GM19351 (cell line): ENCODE data around the gene SCARB1.
"Not testable (repeated sequence)": the region's sequence is repeated elsewhere in the genome, so short reads cannot be mapped to it uniquely, and the experiment has no call there.

Experiments used
- ATAC-seq: cut with Tn5 transposase; IDR thresholded peaks from one replicate; pipeline ENCODE4 v1.9.1; 2021; ENCODE audit warnings: mild to moderate bottlenecking, moderate library complexity; ENCODE audit not compliant: unreplicated experiment

SCARB1 gene

GRCh38 chr12:124884587-124885438, 21.1 kb upstream of the SCARB1 start:
- peak; percentile 85 for ATAC-seq

GRCh38 chr12:124883263-124884130, 19.8 kb upstream of the SCARB1 start:
- no peak for ATAC-seq

- ATAC-seq: no peak
Measured at GRCh38 chr12:124881123-124881522, 17.5 kb upstream of the SCARB1 start.

GRCh38 chr12:124880335-124880734, 16.7 kb upstream of the SCARB1 start:
- not testable (repeated sequence) for ATAC-seq

GRCh38 chr12:124878795-124879516, 15.3 kb upstream of the SCARB1 start:
- no peak for ATAC-seq

- ATAC-seq: no peak
Measured at GRCh38 chr12:124877423-124877822, 13.8 kb upstream of the SCARB1 start.

GRCh38 chr12:124876171-124876570, 12.5 kb upstream of the SCARB1 start:
- no peak for ATAC-seq

GRCh38 chr12:124875803-124876132, 12.1 kb upstream of the SCARB1 start:
- no peak for ATAC-seq

- no peak for ATAC-seq
Measured at GRCh38 chr12:124874988-124875802, 11.5 kb upstream of the SCARB1 start.

- no peak for ATAC-seq
Measured at GRCh38 chr12:124874188-124874587, 10.5 kb upstream of the SCARB1 start.

- ATAC-seq: no peak
Measured at GRCh38 chr12:124872068-124872719, 8.5 kb upstream of the SCARB1 start.

GRCh38 chr12:124871297-124871696, 7.6 kb upstream of the SCARB1 start:
- no peak for ATAC-seq

- ATAC-seq: no peak
Measured at GRCh38 chr12:124870515-124870914, 6.9 kb upstream of the SCARB1 start.

- peak; percentile 47 for ATAC-seq
Measured at GRCh38 chr12:124869059-124869665, 5.5 kb upstream of the SCARB1 start.

GRCh38 chr12:124868252-124869058, 4.8 kb upstream of the SCARB1 start:
- no peak for ATAC-seq

GRCh38 chr12:124867401-124867930, 3.8 kb upstream of the SCARB1 start:
- ATAC-seq: no peak

- no peak for ATAC-seq
Measured at GRCh38 chr12:124866883-124867400, 3.3 kb upstream of the SCARB1 start.

- no peak for ATAC-seq
Measured at GRCh38 chr12:124866195-124866882, 2.7 kb upstream of the SCARB1 start.
